Islet of Langerhans (tissue), 1 donor: ENCODE measurements around the gene PIWIL4.
"Not testable (repeated sequence)": the region's sequence is repeated elsewhere in the genome, so short reads cannot be mapped to it uniquely, and the experiment has no call there.

Experiments used
- FAIRE-seq: peaks from one replicate; lab custom pipeline; 2011; peaks lifted over from hg19 to GRCh38; lab: Jason Lieb, UNC

Gene PIWIL4

DNA sequence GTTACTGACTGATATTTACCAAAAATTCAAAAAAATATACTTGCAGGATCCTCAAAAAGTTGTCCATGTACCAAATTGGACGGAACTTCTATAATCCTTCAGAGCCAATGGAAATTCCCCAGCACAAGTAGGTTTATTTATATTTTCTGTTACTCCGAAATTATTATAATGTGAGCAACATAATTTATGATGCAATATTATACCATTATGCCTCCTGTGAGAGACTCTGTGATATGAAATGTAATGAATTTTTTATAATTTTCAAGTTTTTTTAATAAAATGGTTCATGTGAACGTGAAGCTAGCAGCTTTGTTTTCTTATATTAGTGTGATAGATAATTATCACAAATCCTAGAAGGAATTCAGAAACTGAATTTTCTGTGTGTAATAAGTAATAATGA lies 18.2 kb downstream of the PIWIL4 start:
- no peak for FAIRE-seq

DNA sequence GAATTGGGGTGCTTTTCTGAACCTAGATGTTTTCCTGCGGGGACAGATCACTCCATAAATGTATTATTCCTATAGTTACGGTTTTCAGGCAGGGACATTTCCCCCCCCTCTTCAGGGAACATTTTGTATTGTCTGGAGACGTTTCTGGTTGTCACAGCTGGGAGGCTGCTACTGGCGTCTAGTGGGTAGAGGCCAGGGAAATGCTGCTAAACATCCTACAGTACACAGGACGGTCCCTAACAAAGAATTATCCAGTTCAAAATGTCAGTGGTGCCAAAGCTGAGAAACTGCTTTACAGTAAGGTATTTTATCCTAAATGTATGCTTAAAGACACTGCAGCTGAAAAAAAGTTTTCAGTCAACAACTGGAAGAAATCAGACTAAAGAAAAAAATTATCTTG lies 19.4 kb downstream of the PIWIL4 start:
- no peak for FAIRE-seq

DNA sequence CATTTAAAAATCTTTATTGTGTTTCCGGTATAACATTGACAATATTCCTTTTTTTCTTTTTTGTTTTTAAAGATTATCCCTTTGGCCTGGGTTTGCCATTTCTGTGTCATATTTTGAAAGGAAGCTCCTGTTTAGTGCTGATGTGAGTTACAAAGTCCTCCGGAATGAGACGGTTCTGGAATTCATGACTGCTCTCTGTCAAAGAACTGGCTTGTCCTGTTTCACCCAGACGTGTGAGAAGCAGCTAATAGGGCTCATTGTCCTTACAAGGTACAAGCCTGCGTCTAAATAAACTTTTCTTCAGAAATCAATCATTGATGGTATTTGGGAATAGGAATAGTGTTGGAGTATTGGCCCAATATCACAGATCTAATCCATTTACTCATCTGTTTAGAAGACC lies 19.8 kb downstream of the PIWIL4 start:
- FAIRE-seq: no peak

DNA sequence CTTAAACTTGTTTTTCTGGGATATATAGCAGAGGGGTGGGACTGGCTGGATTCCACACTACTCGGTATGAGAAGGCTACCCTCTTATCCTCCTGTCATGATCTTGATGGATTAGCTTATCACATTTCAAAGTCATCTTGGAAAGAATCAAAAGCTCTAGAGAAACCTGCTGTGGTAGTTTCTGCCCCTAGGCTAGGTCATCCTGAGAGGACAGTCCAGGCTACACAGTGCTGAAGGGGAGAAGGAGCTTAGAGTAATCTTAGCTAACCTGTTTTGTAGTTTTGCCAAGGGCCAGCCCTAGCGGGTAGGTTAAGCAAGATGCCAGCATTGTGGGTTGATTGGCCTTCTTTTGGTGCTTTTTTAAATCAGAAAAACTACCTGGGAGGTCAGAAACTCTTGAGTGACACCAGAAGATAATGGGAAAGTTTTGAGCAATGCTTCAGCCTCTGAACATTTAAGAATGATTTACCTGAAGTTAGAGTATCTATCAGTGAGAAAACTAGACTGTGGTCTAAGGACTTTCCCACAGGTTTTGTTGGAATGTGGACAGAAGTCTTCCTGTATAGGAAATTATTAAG lies 21.3 kb downstream of the PIWIL4 start:
- no peak for FAIRE-seq

DNA sequence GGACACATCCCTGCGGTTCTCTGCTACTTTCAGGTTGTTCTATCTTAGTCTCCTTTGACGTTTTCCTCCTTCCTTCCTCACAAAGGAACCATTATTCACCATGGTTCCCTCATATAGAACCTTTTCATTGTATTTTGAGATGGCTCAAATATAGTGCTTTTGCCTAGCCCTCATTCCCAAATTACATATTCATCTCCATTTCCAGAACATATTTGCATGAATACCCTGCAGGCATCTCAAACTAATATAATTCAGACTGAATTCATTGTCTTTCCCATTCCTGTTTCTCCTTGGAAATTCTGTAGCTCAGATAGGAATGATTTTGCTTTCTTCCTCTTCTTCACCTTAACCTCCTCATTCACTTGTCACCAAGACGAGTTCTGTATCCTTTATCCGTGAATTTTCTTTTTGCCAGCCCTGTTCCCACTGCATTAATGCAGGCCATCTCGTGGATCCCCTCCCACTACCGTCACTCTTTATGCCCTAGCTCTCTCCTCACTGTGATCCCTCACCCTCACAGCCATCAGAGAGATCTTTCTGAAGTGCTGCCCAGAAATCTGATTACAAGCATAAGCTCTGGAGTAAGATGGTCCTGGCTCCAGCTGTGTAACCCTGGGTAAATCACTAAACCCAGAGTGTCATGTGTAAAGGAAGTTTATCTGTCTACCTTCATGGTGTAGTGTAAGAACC lies 23.3 kb downstream of the PIWIL4 start:
- FAIRE-seq: no peak

DNA sequence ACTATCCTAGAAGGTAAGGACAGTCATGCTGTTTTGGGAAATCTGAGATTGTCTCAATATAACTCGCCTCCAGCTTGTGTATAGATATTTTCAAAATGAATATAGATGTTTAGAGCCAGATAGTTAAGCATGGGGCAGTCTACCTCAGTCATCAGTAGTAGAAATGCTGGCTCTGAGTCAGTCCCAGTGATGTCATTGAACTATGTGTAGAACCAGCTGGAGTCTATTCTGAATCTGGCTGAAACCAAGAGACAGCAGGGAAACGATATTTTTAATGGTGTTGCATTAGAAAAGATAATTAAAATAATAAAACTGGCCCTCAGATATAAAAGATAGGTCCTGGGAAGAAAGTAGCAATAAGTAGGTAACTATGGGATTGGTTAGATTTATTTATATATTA lies 25.9 kb downstream of the PIWIL4 start:
- FAIRE-seq: no peak

DNA sequence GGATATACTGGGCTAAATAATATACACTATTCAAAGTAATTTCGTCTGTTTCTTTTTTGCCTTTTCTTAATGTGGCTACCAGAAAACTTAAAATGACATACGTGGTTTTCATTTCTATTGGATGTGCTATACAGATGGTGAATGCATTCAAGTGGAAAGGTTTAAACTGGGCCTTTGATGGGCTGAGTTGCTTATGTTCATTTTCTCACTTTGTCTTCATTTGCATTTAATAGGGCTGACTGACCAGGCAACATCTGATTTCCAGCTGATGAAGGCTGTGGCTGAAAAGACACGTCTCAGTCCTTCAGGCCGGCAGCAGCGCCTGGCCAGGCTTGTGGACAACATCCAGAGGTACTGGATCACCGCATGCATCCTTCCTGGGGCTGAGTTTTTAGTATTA lies 27.9 kb downstream of the PIWIL4 start:
- FAIRE-seq: peak; percentile 55

DNA sequence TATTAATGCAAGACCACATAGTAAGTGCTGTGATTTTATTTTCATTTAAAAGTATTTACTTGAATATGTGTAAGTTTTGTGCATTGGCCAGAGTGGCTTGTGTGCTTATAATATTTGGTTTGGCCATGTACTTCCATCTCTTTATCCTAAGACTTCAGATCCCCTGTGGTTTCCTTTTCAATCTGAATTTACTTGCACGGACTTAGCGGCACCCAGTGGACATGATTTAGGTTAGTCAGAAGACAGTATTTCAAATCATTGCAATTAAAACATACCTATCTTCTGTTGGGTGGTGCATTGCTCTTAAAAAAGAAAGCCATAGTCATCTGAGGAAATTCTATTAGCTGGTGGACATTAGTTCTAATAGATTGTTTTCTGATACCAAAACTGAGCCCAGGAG lies 30.7 kb downstream of the PIWIL4 start:
- FAIRE-seq: peak; percentile 5

DNA sequence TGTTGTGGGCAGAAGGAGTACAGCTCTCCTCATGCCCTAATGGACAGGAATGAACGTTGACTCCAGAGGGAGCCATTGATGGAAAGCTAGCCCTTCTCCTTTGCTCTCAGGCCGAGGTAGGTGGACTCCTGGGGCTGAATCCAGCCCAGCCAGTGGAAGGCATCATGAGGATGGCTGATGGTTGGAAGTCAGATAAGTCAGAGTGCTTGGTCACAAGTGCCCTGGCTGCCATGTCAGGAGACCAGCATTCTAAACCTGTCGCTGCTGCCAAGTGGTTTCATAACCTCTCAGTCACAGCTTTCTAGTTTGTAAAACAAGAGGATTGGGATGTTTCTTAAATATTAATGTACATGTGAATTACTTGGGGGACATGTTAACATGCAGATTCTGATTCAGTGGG lies 32.3 kb downstream of the PIWIL4 start:
- no peak for FAIRE-seq

DNA sequence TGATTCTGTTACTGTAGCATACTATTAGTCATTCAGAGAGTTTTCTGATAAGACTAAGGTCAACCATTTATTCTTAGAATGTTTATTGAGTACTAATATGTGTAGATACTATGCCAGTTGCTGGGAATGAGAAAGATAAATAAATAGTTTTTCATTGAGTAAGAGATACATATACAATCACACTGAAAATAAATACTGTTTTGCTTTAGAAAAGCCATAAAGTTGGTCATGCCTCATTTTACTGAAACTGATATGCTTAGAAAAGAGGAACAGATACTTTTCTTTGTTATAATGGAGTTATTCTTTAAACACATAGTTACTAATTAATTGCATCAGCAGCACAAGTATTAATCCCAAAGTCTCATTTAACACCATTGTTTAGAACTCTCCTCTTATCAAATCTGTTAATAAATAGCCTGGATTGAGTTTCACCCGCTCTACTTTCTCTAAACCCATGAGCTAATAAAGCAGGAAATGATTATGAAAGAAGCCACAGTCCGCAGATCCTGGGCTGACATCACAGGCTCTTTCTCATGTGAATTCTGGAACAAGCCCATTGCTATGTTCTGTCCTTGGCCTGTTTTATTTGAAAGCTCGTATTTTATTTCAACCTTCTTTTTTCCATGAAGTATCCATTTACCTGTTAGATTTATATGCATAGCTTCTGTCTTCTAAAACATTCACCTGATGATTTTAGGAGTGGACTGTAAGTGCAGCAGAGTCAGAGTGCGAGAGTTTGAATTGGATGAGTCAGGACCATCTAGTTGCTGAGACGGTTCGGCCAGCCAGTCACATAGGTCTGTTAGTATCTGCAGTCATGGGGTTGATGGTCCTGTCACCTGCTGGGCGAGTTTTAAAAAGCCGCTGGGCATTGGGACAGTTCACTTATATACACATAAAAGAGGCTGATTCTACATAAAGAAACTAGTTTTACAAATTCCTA lies 35.5 kb downstream of the PIWIL4 start:
- FAIRE-seq: peak; percentile 81

DNA sequence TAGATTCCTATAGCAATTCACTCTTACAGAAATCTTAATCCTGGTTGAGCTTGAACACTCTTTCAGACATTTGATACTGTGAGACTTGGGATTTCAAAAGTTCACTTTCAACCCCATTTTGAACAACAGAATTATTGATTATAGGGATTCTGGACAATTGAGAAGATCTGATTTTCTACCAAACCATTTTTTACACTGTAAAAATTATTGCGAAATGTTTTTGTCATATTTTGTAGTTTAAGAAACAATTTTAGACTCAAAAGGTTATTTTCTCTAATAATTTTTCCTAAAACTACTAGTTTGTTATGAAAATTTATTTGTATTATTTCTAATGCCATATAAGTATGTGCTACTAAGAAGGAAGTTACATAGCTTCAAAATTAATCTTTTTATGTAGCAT lies 36.4 kb downstream of the PIWIL4 start:
- no peak for FAIRE-seq

DNA sequence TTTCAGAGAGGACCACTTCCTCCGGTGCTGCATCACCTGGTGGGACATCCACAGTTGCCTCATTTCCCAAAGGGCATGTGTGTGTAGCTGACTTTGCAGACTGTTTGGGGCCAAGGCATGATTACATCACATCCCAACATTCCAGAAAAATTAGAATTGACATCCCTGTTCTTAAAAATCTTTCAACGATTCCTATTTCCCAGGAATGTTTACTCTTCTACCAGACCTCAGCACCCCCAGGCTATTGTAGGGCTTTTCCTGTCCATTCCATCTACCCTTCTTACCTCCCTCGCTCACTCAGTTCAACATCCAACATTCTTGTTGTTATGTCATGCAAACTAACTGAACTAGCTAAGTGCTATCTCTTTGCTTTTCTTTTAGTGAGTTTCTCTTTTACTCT lies 37.3 kb downstream of the PIWIL4 start:
- no peak for FAIRE-seq

DNA sequence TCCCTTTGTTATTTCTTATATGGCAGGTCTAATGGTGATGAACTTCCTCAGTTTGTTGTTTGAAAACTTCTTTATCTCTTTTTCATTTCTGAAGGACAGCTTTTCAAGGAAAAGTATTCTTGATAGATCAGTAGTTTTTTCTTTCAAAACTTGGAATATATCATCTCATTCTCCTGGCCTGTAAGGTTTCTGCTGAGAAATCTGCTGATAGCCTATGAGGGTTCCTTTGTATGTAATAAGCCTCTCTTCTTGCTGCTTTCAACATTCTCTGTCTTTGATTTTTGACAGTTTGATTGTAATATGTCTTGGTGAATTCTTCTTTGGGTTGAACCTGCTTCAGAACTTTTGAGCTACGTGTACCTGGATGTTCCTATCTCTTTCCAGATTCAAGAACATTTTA lies 46.0 kb downstream of the PIWIL4 start:
- FAIRE-seq: no peak

DNA sequence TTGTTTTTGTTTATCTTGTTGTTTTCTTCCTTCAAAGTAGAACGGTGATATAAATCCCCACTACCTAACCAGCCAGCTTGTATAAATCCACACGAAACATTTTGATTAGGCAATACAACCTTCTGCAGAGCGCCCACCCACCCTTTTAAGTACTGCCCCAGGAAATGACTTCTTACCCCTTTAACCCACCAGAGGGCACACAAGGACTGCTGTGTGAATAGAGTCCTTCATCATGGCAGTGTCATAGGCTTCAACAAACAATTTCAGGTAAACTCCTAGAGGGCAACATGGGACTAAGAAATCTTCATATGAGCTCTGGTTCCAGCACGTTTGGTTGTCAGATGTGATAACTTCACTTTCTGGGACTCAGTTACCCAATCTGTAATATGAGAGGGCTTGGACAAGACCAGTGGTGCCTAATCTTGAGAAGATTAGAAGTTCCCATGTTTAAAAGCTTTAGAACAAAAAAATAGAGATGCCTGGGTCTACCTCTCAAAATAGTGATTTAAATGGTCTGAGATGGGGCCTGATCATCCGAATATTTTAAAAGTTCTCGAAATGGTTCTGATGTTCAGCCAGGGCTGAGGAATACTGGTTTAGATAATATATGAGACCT lies 56.1 kb downstream of the PIWIL4 start:
- FAIRE-seq: peak; percentile 33

DNA sequence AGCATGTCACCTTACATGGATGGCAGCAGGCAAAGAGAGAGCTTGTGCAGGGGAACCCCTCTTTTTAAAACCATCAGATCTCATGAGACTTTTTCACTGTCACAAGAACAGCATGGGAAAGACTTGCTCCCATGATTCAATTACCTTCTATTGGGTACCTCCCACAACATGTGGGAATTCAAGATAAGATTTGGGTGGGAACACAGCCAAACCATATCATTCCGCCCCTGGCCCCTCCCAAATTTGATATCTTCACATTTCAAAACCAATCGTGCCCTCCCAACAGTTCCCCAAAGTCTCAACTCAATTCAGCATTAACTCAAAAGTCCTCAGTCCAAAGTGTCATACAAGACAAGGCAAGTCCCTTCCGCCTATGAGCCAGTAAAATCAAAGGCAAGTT lies 58.3 kb downstream of the PIWIL4 start:
- FAIRE-seq: not testable (repeated sequence)

DNA sequence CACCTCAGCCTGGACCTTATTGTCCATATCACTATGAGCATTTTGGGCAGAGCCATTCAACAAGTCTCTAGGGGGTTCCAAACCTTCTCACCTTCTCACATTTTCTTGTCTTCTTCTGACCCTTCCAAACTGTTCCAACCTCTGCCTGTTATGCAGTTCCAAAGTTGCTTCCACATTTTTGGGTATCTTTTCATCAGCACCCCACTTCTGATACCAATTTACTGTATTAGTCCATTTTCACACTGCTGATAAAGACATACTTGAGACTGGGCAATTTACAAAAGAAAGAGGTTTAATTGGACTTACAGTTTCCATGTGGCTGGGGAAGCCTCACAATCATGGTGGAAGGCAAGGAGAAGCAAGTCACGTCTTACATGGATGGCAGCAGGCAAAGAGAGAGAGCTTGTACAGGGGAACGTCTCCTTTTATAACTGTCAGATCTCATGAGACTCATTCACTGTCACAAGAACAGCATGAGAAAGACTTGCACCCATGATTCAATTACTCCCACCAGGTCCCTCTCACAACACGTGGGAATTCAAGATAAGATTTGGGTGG lies 59.9 kb downstream of the PIWIL4 start:
- FAIRE-seq: not testable (repeated sequence)

DNA sequence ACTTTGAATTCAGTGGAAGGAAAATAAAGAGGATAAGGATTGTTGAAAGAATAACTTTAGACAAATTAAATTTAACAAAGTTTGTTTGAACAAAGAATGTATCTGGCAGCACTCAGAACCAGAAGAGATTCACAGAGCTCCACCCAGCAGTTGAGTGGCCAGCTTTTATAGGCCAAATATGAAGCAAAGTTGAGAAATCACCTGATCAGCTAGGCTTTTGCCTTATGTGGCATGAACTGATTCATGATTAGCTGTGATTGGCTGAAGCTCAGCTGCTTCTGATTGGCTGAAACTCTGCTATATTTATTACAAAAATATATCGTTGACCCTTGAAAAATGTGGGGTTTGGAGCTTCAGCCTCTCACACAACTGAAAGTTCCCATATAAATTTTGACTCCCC lies 62.6 kb downstream of the PIWIL4 start:
- no peak for FAIRE-seq

DNA sequence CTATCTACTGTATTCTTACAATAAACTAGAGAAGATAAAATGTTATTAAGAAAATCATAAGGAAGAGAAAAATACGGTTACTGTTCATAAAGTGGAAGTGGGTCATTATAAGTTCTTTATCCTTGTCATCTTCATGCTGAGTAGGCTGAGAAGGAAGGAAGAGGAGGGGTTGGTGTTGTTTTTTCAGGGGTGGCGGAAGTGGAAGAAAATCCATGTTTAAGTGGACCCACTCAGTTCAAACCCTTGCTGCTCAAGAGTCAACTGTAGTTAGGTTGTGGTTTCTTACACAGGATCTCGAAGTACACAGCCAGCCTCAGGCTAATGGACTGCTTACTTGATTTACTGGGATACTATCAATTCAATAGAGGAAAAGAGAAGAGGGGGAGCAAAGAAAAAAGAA lies 63.1 kb downstream of the PIWIL4 start:
- FAIRE-seq: no peak

DNA sequence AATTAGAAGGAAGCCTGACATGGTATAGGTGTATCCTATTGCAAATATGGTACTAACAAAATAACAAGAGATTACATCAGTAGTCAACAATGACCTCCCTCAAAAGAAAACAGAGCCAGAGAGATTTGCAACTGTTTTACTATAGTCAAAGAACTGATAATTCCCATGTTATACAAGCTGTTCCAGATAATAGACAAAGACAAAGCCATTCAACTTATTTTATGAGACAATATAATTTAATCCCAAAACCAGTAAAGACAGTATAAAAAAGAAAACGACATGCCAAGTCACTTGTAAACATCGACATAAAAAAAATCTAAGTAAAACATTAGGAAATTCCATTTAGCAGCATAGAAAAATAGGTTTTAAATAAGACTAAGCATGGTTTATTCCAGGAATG lies 65.2 kb downstream of the PIWIL4 start:
- FAIRE-seq: no peak

DNA sequence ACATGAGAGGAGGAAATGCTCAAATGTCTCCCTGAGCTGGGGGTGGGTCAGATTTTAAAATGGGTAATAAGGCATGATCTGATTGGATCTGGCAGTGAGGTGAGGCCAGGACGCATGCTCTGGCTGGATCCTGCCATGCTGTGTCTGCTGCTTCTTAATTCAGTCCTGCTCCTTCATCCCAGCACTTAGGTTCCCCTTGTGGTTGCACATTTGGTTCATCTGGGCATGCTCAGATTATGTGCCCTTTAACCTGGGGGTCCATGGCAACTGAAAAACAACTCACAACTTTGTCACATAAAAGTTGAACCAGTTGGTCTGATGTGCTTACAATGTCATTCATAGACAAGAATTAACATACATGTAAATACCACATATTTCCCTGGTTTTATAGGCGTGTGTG lies 67.9 kb downstream of the PIWIL4 start:
- no peak for FAIRE-seq

DNA sequence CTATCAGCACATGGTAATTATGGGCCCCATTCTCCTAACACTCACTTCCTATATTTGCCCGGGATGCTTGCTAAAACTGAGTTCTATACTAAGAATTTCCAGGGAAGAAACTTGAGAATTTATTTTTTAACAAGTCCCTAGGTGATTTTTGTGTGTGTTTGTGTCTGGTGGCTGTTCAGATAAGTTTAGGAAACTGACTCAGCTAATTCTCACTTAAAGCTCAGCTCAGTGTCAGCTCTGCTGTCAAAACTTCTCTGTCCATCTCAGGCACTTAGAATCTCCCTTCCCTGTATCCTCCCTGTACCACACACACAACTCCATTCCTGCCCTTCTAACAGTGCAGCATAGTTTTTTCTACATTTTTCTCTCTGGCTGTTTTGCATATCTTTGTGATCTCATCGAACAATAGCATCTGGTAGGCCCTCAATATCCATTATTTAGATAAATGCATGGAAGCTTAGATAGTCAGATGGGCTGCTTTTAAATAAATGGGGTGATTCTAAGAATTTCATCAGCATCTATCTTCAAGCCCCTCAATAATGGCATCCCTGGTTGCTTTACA lies 69.3 kb downstream of the PIWIL4 start:
- FAIRE-seq: no peak

DNA sequence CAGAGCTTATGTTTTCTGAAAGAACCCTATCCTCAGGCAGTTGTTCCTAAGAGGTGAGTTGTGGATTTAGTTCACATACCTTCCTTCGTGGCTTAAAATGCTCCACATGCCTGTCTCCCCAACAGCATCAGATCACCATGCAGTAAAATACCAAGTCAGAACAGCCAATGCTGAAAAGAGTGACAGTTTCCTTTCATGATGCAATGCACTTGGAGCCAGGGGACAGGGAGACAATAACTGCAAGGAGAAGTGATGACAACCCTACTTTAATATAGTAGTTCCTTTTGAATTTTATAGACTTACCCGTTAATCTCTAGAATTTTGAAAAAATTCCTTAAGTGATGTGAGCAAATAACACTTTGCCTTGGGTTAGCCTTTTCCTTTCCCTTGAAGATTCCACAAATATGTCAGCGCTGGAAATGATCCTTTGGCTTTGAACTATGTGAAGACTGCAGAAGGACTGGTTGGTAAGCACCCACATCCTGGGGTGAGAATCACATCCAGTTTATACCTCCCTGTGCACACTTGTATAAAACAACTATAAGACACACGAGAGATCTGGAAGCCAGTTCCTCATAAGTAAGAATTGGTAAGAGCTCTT lies 71.2 kb downstream of the PIWIL4 start:
- FAIRE-seq: no peak
